COLO829 (cell line): ENCODE results near the gene PDGFC.
A peak's percentile ranks its signal among the peaks of the same experiment; 100 is the strongest.

ENCODE experiments used
- DNase-seq: peaks from one replicate; pipeline ENCODE4 v3.0.0; 2012; ENCODE audit warnings: low spot score

PDGFC gene

GRCh38 chr4:156829201-156829873, 142.3 kb downstream of the PDGFC start:
- no peak for DNase-seq

GRCh38 chr4:156827519-156827918, 144.1 kb downstream of the PDGFC start:
- DNase-seq: no peak

DNA sequence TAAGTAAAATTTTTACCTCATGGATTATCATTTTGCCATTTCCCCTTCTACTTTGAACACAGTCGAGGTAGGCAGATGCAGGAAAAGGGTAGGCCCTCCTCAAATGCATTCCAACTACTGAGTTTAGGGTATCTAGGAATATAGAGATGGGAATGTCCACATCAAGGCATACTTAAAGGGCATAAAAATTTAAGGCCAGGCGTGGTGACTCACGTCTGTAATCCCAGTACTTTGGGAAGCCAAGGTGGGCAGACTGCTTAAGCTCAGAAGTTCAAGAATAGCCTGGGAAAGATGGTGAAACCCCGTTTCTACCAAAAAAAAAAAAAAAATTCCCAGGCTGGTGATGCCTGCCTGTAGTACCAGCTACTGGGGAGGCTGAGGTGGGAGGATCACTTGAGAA, 146.5 kb downstream of the PDGFC start:
- DNase-seq: no peak

DNA sequence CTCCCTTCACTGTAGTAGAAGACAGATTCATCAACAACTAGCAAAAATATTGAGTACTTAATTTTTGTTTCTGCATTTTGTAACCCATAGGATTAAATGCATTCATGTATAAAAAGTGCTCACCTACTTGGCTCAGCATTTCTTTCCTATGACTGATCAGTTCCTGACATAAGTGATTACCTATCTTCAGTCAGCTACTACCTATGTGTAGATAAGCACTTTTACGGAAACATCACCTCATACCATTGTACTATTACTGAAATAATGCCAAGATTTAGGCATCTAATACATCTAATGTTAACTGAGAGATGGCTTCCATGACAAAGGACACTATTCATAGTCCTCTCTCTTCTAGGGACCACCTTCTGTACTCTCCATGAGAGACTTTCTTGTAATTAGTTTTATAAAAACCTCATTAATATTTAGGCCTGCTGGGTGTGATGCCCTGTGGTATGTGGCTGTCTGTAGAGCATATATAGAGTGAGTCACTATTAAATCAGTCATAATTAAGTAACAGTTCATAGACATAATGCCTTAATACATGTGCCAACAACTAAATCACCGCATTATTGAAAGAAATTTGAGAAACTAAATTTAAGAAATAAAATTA, 147.0 kb downstream of the PDGFC start:
- peak; percentile 31 for DNase-seq

DNA sequence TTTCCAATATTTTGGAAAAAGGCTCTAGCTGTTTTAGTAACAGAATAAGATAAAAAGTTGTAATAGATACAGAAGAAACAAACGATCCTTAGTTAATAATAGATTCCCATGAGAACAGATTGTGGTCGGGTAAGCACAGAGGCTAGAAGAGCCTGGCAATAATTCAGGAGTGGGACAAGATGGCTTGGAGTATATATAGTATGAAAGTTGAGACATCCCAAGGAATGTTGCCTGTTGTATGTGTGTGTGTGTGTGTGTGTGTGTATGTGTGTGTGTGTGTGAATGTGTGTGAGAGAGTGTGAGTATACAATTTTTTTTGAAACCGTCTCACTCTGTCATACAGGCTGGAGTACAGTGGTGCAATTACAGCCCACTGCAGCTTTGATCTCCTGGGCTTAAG, 150.7 kb downstream of the PDGFC start:
- DNase-seq: no peak

- no peak for DNase-seq
Observed at GRCh38 chr4:156816360-156816755, 155.2 kb downstream of the PDGFC start.

DNA sequence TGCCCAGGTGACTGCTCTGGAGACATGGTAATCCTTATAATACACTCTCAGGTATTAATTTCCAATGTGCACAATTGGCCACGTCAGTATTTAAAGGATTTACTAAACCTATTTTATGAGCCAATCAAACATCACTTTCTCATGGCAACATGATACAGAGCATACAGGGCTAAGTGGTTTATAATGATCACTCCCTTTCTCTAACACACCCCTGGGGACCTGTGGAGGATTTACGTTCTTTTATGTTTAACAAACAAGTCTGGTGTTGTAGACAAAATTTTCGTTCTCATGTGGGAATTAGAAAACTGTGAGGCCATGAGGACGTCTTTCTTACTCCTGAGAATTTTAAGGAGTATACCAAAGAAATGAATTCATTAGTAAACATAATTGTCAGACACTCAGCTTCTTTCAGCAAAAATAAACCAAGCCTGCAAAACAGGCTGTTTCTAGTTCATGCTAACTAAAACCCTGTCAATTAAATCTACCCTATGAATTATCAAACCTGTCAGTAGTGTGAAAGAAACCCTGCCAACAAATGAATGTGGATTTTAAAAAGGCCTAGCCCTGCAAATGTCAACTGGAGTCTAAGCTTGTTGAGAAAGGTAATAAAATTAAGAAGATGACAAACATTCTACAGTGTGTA, 155.8 kb downstream of the PDGFC start:
- no peak for DNase-seq

DNA sequence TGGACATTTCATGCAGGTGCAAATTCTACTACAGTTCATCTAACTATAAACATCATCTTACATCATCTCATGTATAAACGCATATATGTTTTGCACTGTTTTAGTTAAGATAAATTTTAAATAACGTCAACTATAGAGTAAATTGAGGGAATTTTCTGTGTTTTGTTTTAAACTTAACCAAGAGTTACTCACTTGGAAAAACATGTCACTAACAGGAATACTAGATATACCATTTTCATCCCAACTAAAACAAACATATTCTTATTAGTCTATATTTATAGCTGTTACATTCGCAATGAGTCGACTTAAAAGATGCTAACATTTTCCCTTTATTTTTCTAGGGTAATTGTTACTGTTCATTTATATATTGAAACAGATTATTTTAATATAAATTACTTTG, 159.6 kb downstream of the PDGFC start:
- no peak for DNase-seq

- DNase-seq: no peak
Observed at GRCh38 chr4:156811286-156811685, 160.3 kb downstream of the PDGFC start.

GRCh38 chr4:156805696-156806095, 165.9 kb downstream of the PDGFC start:
- DNase-seq: peak; percentile 37

DNA sequence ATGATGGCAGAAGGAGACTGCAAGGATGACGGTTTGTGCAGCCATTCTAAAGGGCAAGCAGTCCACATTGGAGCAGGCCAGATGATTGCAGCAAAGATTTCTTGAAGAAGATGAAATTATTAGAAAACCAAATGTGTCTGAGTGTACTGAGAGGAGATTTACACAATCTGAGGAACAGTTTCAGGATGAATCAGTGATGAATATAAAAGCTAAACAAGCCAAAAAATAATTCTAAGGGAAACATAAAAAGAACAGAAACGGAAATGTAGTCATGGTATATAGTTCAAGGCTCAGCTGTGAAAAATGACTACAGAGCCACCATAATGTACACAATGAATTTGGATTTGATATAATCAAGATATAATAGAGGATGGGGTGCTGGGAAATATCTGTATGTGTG, 168.5 kb downstream of the PDGFC start:
- DNase-seq: no peak

DNA sequence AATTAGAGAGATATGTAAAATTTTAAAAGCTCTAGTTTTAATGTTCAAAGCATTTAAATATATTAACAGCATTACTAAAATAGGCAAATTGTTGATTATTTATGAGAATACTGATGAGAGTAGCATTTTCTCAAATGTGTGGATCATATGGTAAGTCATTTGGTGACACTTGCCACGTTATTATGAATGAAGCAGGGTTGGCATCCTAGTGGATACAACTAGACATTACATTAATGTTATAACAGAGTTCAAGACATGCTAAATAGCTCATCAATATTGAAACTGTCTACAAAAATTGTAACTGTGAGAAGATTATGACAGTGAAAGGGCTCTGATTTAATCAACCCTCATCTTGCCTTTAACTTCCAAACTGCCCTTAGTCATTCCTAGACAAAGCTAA, 171.1 kb downstream of the PDGFC start:
- no peak for DNase-seq

DNA sequence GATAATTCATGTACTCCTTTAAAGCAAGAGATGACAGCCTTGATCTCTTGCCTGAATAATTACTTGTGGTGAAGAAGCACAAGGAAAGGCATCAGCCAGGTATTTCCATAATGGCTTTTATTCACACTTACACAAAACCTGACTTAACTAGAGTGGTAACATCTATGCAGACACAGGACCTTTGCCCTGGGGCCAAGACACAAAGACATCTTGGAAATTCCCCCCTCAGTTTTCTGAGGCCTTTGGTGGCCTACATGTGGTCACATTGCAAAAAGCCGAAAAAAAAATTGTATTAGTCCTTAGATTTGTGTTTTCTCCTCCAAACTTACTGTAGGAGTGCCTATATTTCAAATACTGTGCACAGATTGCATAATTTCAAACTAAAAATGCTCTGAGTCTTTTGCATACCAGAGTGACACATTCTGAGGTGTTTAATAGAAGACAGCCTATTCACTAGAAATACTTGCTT, 172.4 kb downstream of the PDGFC start:
- DNase-seq: no peak

- DNase-seq: no peak
Observed at GRCh38 chr4:156798438-156798837, 173.2 kb downstream of the PDGFC start.

DNA sequence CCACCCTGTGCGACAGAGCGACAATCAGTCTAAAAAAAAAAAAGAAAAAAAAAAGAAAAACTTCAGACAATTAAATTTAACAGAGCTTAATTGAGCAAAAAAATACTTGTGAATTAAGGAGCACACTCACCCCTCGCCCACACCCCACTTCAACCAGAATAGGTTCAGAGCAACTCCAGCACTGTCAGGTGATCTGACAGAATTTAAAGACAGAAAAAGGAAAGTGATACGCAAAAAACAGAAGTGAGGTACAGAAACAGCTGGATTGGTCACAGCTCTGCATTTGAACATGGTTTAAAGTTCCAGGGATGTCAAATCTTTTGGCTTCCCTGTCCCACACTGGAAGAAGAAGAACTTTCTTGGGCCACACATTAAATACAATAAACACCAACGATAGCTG, 174.4 kb downstream of the PDGFC start:
- DNase-seq: no peak

- no peak for DNase-seq
Observed at GRCh38 chr4:156795727-156796126, 175.9 kb downstream of the PDGFC start.

DNA sequence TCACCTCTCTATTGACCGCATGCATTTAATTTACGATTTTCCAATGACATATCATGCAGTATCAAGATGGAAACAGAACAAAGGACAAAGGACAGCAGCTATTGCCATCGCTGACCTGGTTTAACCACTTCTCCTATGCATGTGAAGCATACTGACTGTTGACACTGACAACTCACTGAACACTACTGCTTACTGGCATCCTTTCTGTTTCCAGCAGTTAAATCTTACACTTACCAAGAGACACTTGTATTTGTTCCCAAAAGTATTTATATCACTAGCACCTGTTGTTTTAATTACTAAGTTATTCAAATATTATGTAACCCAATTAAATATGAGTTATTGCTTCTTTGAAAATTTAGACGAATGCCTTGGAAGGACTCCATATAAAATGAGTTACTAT, 176.7 kb downstream of the PDGFC start:
- DNase-seq: no peak

- no peak for DNase-seq
Observed at GRCh38 chr4:156792462-156793085, 179.0 kb downstream of the PDGFC start.

DNA sequence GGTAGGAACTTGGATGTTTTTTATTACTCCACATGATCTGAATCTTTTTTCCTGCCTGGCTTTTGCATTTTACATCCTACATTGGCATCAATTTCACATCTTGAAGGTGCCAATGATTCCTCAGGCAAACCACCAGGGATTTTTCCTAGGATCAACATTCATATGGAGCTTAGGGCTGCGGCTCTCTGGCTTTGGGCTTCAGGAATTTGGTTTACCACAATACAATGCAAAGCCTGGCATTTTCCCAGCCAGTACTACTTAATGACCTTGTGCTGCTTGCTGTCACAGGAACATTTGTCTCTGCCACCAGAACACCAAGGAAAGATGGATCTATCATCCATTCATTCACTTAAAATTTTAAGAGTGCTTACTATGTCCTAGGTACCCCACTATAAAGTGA, 180.7 kb downstream of the PDGFC start:
- DNase-seq: no peak

- DNase-seq: no peak
Observed at GRCh38 chr4:156788782-156789181, 182.8 kb downstream of the PDGFC start.

DNA sequence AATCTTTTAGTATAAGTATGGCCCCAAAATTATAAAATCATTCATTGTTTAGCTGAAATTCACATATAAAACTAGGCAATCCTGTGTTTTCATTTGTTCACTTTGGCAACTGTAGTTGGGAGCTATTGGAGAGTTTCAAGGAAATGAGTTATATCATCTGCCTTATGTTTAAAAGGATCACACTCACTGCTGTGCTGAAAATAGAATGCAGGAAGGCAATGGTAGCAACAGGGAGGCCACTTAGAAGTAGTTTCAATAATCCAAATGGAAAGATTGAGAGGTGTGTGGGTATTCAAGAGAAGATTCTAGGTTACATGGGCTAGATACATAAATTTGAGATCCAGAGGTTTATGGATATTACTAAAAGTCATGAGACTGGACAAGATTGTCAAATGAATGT, 184.9 kb downstream of the PDGFC start:
- no peak for DNase-seq

- no peak for DNase-seq
Observed at GRCh38 chr4:156784970-156785369, 186.6 kb downstream of the PDGFC start.

- no peak for DNase-seq
Observed at GRCh38 chr4:156783966-156784365, 187.6 kb downstream of the PDGFC start.
